Occipital lobe (tissue), 2 donors: Measurements from ENCODE around the gene SERINC2. TPM values are rescaled to one million over a fixed set of nuclear protein-coding genes. Genes with fewer than 3 reads are reported as not detected.
"Not testable (repeated sequence)": the region's sequence is repeated elsewhere in the genome, so short reads cannot be mapped to it uniquely, and the experiment has no call there.

Experiments used
- DNase-seq: peaks from one replicate; lab custom pipeline; 2025; lab: John Stamatoyannopoulos, UW
- total RNA-seq: library from RNA; depleted of rRNA; stranded (reverse); fragments of >200 nt; gene quantifications from one replicate; pipeline ENCODE4 v1.2.3, GENCODE V29; 2014

Gene SERINC2
- total RNA-seq, 1 donor from 2014 or later, result 1.7 TPM

GRCh38 chr1:31460027-31460426 is 47.0 kb downstream of the SERINC2 start:
- no peak for DNase-seq

GRCh38 chr1:31467005-31467674 is 54.1 kb downstream of the SERINC2 start:
- DNase-seq, result no peak

- DNase-seq, result no peak
Measured at GRCh38 chr1:31470794-31471315, 57.8 kb downstream of the SERINC2 start.

GRCh38 chr1:31471452-31472313 is 58.7 kb downstream of the SERINC2 start:
- DNase-seq, result not testable (repeated sequence)

- not testable (repeated sequence) for DNase-seq
Measured at GRCh38 chr1:31472314-31472651, 59.3 kb downstream of the SERINC2 start.

GRCh38 chr1:31472673-31473072 is 59.7 kb downstream of the SERINC2 start:
- not testable (repeated sequence) for DNase-seq

GRCh38 chr1:31473508-31473907 is 60.5 kb downstream of the SERINC2 start:
- not testable (repeated sequence) for DNase-seq

- not testable (repeated sequence) for DNase-seq
Measured at GRCh38 chr1:31474567-31474966, 61.6 kb downstream of the SERINC2 start.

- DNase-seq, result no peak
Measured at GRCh38 chr1:31476891-31477846, 64.2 kb downstream of the SERINC2 start.

- no peak for DNase-seq
Measured at GRCh38 chr1:31478167-31478566, 65.2 kb downstream of the SERINC2 start.

GRCh38 chr1:31479811-31480210 is 66.8 kb downstream of the SERINC2 start:
- DNase-seq, result no peak

GRCh38 chr1:31480426-31480825 is 67.4 kb downstream of the SERINC2 start:
- not testable (repeated sequence) for DNase-seq

- DNase-seq, result no peak
Measured at GRCh38 chr1:31482482-31483011, 69.5 kb downstream of the SERINC2 start.

- DNase-seq, result no peak
Measured at GRCh38 chr1:31483012-31483946, 70.3 kb downstream of the SERINC2 start.

Other genes starting within 250 kb of the SERINC2 start
- gene NKAIN1, start 173.3 kb upstream of the SERINC2 start, total RNA-seq, result 33.4 TPM
- gene SNRNP40, start 116.4 kb upstream of the SERINC2 start, total RNA-seq, result 102 TPM
- gene ZCCHC17, start 116.2 kb upstream of the SERINC2 start, total RNA-seq, result 36.0 TPM
- gene FABP3, start 40.1 kb upstream of the SERINC2 start, total RNA-seq, result 93.1 TPM
- 2.8 TPM for gene TINAGL1, start 163.3 kb downstream of the SERINC2 start, total RNA-seq
- gene HCRTR1, start 204.5 kb downstream of the SERINC2 start, total RNA-seq, result 1.1 TPM
- 53.5 TPM for gene PEF1, start 231.7 kb downstream of the SERINC2 start, total RNA-seq